GM12801 (cell line): ENCODE data around the gene LPAR5.

Source experiments
- TF ChIP-seq, protein P1 (sequence below): IDR thresholded peaks from one replicate; pipeline ENCODE4 v1.5.1; 2011; ENCODE audit warnings: control low read depth; ENCODE audit not compliant: insufficient read length; ENCODE audit errors: extremely low read depth

The LPAR5 gene

DNA sequence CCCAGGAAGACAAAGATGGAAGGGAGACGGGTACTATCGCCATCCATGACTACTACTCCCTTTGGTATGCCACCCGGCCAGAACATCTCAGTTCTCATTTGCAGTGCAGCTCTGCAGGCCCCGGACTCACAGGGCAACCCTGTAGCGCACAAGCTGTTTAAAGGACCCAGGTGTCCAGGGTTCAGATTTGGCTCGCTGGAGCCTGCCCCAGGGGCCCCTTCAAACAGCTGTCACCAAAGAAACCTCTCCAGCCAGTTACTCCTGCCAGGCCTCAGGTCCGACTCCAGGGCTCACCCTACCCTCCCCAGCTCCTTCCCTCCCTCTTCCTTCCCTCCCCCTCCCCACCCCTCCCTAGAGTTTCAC is 23.1 kb downstream of the LPAR5 start:
- TF ChIP-seq, protein P1, sequence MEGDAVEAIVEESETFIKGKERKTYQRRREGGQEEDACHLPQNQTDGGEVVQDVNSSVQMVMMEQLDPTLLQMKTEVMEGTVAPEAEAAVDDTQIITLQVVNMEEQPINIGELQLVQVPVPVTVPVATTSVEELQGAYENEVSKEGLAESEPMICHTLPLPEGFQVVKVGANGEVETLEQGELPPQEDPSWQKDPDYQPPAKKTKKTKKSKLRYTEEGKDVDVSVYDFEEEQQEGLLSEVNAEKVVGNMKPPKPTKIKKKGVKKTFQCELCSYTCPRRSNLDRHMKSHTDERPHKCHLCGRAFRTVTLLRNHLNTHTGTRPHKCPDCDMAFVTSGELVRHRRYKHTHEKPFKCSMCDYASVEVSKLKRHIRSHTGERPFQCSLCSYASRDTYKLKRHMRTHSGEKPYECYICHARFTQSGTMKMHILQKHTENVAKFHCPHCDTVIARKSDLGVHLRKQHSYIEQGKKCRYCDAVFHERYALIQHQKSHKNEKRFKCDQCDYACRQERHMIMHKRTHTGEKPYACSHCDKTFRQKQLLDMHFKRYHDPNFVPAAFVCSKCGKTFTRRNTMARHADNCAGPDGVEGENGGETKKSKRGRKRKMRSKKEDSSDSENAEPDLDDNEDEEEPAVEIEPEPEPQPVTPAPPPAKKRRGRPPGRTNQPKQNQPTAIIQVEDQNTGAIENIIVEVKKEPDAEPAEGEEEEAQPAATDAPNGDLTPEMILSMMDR, result no peak

DNA sequence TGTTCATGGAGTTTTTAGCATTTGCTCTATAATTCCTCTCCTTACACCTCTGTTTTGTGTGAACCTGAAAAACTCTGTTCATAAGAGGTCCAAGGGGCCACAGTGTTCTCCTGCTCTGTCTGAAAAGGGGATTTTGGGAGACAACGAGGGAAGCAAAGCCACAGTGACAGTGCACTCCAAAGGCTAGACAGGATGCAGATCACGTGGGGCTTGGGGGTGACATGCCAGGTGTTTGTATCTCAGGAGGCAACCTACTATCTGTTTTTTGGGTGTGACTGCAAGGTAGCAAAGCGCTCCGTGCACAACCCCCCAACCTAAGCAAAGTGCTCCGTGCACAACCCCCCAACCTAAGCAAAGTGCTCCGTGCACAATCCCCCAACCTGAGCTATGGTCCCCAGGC is 23.5 kb downstream of the LPAR5 start:
- TF ChIP-seq, protein P1, result no peak

DNA sequence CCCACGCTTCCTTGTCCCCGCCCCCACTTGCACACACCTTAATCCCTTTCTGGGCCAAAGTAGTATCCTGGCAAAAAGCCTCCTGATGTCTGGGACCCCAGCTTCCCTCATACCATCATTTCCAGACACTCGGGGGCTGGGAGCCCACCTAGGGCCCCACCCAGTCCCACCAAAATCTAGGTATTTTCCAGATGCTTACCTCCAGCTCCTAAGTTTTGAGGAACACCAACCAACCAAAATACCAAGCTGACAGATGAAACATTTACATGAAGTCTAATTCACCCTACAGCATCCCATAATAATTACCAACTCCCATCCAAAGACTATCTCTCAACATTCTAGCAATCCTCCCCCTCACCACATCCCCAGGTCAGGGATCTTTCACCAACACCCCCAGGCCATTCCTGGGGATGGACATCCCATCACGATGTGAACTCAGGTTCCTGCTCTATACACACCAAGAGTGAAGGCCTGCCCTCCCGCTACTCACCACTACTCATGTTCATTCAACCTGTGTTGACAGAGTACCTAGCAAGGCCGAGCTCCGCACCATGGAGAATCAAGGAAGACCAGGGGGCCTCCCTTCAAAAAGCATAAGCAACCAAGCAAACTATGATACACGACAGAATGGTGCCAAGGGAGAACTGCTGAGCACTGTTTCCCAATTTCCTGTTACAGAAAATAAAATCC is 27.0 kb downstream of the LPAR5 start:
- TF ChIP-seq, protein P1, result no peak

DNA sequence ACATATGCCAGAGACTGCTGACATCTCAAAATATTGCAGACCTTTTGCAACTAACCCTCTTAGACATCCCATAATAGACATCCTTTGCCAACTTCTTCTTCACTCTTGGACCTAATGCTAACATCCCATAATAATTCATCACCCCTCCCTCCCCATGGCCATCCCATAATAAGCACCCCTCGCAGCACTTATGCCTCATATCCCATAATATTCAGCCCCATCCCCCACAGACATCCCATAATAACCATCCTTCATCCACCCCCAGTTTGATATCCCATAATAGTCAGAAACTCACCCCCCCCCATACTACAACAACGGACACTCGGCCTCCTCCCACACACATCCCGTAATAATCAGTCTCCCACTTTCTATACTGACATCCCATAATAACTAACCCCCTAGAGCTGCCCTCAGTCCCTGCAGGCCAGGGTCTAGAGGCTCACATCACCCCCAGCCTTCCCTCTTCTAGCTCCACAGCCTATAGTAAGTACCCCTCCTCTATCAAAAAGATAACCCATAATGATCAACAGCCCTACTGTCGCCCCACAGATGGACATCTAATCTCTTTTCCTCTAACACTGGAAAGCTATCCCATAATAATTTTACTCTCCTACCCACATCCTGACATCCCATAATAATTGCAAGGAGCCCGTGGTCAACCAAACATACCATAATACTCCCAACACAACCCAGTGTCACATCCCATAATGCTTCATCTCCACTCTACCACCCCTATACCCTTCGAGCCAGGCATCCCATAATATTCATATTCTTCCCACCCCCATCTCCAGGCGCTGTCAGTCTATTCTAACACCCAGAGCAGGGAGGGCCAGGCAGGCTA is 27.8 kb downstream of the LPAR5 start:
- TF ChIP-seq, protein P1, result no peak

DNA sequence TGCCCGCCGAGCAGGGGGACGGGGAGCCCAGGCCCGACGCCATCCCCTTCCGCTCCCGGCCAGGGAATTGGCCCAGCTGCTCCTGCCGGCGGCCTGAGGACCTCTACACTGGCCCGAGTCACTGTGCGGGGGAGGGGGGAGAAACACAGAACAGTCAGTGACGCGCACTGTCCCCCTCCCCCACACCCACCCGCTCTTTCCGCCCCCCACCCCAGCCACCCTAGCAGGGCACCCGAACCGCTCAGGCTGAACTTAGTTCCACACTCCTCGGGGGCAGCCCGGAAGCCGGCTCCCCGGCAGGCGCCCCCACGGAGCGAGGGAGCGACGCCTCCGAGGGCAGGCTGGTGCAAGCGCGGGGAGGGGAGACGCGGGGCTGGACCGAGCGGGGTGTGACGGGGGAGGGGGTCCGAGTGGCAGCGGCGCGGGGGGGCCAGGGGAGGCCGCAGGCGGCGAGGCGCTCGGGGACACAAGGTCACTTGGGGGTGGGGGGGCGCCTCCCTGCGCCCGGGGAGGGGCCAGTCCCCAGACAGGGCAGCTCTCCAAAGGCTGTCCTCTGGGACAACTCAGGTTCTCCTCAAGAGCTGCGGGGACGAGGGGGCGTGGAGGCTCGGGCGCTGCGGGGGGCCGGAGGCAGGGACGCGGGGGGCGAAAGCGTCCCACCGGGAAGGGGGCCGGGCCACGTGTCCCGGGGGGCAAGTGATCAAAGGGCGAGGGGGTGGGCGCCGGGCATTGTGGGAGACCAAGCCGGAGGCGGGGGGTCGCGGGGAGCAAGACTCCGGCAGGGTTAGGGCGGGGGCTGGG is 29.2 kb downstream of the LPAR5 start:
- TF ChIP-seq, protein P1, result no peak

DNA sequence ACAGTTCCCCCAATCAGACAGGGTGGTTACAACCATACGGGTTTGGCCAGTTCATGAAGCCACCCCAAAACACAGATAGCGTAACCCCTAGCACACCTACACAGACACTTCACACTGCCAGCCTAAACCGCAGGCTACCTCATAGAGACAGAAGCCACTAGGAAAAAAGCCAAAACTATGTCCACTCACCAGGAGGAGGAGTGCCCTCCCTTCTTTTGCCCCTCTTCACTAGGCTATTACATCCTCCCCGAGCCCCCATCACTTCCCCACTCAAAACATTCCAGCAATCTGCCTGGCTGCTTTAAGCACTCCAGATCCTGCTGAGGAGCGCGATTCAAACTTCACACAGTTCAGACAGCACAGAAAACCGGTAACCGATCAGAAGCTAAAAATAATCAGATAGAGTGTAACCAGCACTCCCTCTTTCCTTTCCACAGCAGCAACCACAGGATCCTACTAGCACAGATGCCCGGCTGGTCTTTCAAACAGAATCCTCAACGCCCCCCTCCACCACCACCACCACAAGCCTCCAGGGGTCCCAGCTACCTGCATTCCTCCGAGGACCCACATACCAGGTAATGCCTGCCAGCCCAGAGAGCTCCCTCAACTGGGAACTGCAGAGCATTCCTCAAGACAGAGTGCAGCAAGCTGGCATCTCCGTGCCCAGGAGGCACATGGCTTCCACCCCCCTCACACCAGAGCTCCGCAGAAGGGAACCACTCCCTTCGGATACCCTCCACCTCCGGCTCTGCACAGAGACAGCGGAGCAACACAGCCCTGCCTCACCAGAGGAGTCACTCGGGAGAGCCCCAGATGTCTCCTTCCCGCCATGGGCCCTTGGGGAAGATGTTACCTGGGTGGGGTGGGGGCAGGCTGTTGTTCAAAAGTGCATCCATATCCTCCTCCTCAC is 30.1 kb downstream of the LPAR5 start:
- TF ChIP-seq, protein P1, result no peak
